IPS-18a (cell line): ENCODE measurements around the gene RINL.
"Not testable (repeated sequence)": the region's sequence is repeated elsewhere in the genome, so short reads cannot be mapped to it uniquely, and the experiment has no call there.

ENCODE experiments used
- H3K27ac ChIP-seq: one replicate; pipeline ENCODE4 v1.5.1; 2013; ENCODE audit warnings: low read length
- H3K27me3 ChIP-seq: one replicate; pipeline ENCODE4 v1.6.1; 2013; ENCODE audit warnings: mild to moderate bottlenecking, low read length; ENCODE audit not compliant: control insufficient read depth, insufficient read depth
- H3K36me3 ChIP-seq: one replicate; pipeline ENCODE4 v1.6.1; 2013; ENCODE audit warnings: low read depth, low read length; ENCODE audit not compliant: control insufficient read depth
- H3K4me1 ChIP-seq: one replicate; pipeline ENCODE4 v1.6.1; 2013; ENCODE audit warnings: low read depth, low read length; ENCODE audit not compliant: control insufficient read depth
- H3K4me3 ChIP-seq: one replicate; pipeline ENCODE4 v1.5.1; 2013; ENCODE audit warnings: low read length
- H3K9ac ChIP-seq: one replicate; pipeline ENCODE4 v1.6.1; 2013; ENCODE audit warnings: mild to moderate bottlenecking, low read length, moderate library complexity
- H3K9me3 ChIP-seq: one replicate; pipeline ENCODE4 v1.6.1; 2013; ENCODE audit warnings: low read depth, low read length; ENCODE audit not compliant: control insufficient read depth

The RINL gene

DNA sequence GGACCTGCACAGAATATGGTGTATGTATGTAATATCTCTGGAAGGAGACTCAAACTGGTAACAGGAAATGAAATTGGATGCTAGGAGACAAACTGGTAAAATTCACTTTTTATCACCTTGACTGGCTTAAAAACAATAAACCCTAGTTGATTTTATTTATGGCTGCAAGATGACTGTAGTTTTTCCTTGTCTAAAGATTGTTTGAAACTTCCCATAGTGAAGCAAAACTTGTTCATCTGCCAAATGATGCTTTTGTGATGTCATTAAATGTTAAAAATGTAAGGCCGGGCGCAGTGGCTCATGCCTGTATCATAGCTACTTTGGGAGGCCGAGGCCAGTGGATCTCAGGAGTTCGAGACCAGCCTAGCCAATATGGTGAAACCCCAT, 44.0 kb downstream of the RINL start:
- Histone ChIP-seq H3K27ac (no peak overlapping the region), H3K4me1 (peaks cover 7% of the 10 kb centered on the region), H3K27me3 (no peaks in the 10 kb centered on the region), H3K36me3 (peaks cover 45% of the 10 kb centered on the region), H3K9ac (no peak overlapping the region), H3K9me3 (no peaks in the 10 kb centered on the region), H3K4me3 (no peak overlapping the region)

DNA sequence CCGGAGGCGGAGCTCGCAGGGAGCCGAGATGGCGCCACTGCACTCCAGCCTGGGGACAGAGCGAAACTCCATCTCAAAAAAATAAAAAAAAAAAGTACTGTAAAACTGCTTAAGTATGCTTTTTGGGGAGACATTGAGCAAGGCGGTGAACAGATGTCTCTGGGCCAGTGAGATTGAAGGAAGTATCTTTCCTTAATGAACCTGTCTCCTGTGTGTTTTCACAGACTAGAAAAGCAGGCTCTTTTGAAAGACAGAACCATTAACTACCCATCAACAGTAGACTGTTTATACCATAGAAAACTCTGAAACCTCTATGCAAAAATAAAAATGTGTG, 45.0 kb downstream of the RINL start:
- Histone ChIP-seq H3K9ac (no peak overlapping the region), H3K36me3 (peaks cover 35% of the 10 kb centered on the region), H3K9me3 (no peaks in the 10 kb centered on the region), H3K4me3 (no peak overlapping the region), H3K27ac (no peak overlapping the region), H3K4me1 (peaks cover 7% of the 10 kb centered on the region), H3K27me3 (no peaks in the 10 kb centered on the region)

DNA sequence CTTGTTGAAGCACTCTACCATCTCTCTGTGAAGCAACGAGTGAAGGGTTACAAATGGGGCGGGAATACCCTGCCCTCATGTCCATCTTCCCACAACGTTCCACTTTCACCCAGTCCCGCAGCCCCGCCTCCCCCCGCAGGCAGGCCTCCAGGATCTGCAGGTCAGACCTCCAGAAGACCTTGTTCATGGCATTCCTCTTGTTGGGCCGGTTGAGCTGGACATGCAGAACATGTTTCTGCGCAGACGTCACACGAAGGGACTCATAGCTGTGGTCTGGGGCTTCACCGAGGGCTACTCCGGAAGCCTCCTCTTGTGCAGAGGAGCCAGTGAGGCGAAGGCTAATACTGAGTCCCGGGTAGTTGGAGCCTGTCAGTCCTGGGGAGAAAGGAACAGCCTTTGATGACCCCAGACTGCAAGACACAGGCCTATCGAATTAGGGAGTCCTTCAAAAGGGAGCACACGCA, 46.9 kb downstream of the RINL start:
- Histone ChIP-seq H3K27me3 (no peaks in the 10 kb centered on the region), H3K27ac (peak overlapping the region; percentile 25), H3K36me3 (peaks cover 16% of the 10 kb centered on the region), H3K4me3 (peak overlapping the region; percentile 82), H3K4me1 (peaks cover 7% of the 10 kb centered on the region), H3K9ac (peak overlapping the region; percentile 63), H3K9me3 (no peaks in the 10 kb centered on the region)

- Histone ChIP-seq H3K4me3 (no peak overlapping the region), H3K9me3 (no peaks in the 10 kb centered on the region), H3K27me3 (no peaks in the 10 kb centered on the region), H3K4me1 (peaks cover 8% of the 10 kb centered on the region), H3K36me3 (peaks cover 8% of the 10 kb centered on the region), H3K9ac (no peak overlapping the region), H3K27ac (no peak overlapping the region)
Measured at GRCh38 chr19:38830039-38830733, 47.9 kb downstream of the RINL start.

DNA sequence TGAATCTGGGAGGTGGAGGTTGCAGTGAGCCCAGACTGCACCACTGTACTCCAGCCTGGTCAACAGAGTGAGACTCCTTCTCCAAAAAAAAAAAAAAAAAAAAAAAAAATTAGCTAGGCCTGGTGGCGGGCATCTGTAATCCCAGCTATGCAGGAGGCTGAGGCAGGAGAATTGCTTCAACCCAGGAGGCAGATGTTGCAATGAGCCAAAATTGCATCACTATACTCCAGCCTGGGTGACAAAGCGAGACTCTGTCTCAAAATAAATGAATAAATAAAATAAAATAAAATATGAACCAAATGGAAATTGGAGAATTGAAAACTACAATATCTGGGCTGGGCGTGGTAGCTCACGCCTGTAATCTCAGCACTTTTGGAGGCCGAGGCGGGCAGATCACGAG, 48.9 kb downstream of the RINL start:
- not testable (repeated sequence) for H3K4me3 ChIP-seq, H3K9ac ChIP-seq, H3K27me3 ChIP-seq, H3K36me3 ChIP-seq, H3K27ac ChIP-seq, H3K9me3 ChIP-seq
- peaks cover 17% of the 10 kb centered on the region for H3K4me1 ChIP-seq

DNA sequence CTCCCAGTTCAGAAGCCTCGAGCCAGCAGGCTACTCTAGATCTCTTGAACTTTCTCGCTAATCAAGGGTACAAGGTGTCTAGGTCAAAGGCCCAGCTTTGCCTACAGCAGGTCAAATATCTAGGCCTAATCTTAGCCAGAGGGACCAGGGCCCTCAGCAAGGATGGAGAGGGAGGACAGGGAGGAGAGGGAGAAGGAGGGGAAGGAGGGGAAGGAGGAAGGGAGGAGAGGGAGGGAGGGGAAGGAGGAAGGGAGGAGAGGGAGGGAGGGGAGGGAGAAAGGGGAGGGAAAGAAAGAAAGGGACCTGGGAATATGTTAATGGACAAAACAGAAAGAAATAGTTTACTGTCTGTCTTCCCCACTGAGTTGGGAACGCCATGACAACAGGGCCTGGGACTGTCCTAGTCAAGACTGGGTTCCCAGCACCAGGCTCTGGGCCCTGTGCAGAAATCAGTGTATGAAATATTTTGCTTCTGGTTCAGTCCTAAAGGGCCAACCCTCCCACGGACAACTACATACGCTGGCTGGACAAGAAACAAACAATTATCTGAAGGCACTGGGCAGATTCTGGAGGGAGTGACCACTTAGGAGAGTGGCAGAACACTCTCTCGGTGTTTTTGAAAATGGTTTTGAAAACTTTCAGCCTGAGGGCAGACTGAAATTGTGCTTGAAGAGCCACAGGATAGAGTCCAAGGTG, 51.1 kb downstream of the RINL start:
- no peak overlapping the region for H3K27ac ChIP-seq
- no peak overlapping the region for H3K4me3 ChIP-seq
- H3K4me1 ChIP-seq: peaks cover 18% of the 10 kb centered on the region
- no peaks in the 10 kb centered on the region for H3K27me3 ChIP-seq
- H3K36me3 ChIP-seq: peaks cover 8% of the 10 kb centered on the region
- no peak overlapping the region for H3K9ac ChIP-seq
- no peaks in the 10 kb centered on the region for H3K9me3 ChIP-seq

- H3K4me1 ChIP-seq: peaks cover 16% of the 10 kb centered on the region
- not testable (repeated sequence) for H3K36me3 ChIP-seq, H3K9me3 ChIP-seq, H3K9ac ChIP-seq, H3K4me3 ChIP-seq, H3K27me3 ChIP-seq, H3K27ac ChIP-seq
Measured at GRCh38 chr19:38825936-38826335, 52.1 kb downstream of the RINL start.

DNA sequence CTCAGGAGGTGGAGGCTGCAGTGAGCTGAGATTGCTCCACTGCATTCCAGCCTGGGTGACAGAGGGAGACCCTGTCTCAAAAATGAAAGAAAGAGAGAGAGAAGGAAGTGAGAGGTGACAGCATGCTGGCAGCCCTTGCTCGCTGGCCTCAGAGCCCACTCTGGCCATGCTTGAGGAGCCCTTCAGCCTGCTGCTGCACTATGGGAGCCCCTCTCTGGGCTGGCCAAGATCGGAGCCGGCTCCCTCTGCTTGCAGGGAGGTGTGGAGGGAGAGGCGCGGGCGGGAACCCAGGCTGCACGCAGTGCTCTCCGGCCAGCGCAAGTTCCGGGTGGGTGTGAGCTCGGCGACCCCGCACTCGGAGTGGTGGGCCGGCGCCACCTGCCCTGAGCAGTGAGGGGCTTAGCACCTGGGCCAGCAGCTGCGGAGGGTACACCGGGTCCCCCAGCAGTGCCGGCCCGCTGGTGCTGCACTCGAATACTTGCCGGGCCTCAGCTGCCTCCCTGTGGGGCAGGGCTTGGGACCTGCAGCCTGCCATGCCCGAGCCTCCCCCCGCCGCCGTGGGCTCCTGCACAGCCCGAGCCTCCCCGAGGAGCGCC, 56.7 kb downstream of the RINL start:
- not testable (repeated sequence) for H3K27ac ChIP-seq, H3K4me3 ChIP-seq, H3K36me3 ChIP-seq, H3K9ac ChIP-seq, H3K9me3 ChIP-seq, H3K27me3 ChIP-seq
- H3K4me1 ChIP-seq: peaks cover 16% of the 10 kb centered on the region

DNA sequence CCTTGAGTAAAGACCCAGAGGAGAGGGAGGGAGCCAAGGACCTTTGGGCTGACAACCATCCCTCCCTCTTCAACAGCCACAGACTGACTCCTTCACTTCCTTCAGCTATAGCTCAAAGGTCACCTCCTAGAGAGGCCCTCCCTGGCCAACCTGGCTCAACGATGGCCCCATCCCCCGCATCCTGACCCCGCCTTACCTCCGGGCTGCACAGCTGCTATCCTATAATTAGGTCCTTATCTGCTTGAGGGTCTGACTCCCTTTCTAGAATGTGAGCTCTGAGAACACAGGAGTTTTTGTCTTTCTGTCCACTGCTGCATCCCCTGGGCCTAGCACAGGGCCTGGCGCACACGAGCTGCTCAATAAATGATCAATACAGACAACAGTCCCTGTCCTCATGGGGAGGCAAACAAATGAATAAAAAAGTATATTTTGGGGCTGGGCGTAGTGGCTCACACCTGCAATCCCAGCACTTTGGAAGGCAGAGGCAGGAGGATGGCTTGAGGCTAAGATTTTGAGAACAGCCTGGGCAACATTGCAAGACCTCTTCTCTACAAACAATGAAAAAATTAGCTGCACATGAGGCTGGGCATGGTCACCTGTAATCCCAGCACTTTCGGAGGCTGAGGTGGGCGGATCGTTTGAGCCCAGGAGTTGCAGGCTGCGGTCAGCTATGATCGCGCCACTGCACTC, 58.7 kb downstream of the RINL start:
- Histone ChIP-seq H3K4me1 (peaks cover 8% of the 10 kb centered on the region), H3K4me3 (no peak overlapping the region), H3K9me3 (no peaks in the 10 kb centered on the region), H3K27me3 (no peaks in the 10 kb centered on the region), H3K36me3 (peaks cover 15% of the 10 kb centered on the region), H3K9ac (no peak overlapping the region), H3K27ac (no peak overlapping the region)
